HUES48 (cell line): ENCODE measurements around the gene FAM193A.
"Not testable (repeated sequence)": the region's sequence is repeated elsewhere in the genome, so short reads cannot be mapped to it uniquely, and the experiment has no call there.

Source experiments
- H3K27ac ChIP-seq: one replicate; pipeline ENCODE4 v1.7.0; 2013; ENCODE audit warnings: low read depth, low read length, inconsistent platforms
- H3K27me3 ChIP-seq: 2 replicates; pipeline ENCODE4 v1.6.1; 2013; ENCODE audit warnings: mild to moderate bottlenecking, low read length; ENCODE audit not compliant: control insufficient read depth, insufficient read depth
- H3K36me3 ChIP-seq: 2 replicates; pipeline ENCODE4 v1.6.1; 2013; ENCODE audit warnings: low read length; ENCODE audit not compliant: control insufficient read depth, insufficient read depth
- H3K4me1 ChIP-seq: 2 replicates; pipeline ENCODE4 v1.6.1; 2013; ENCODE audit warnings: mild to moderate bottlenecking, low read length; ENCODE audit not compliant: control insufficient read depth, insufficient read depth
- H3K4me3 ChIP-seq: 2 replicates; pipeline ENCODE4 v1.5.1; 2013; ENCODE audit warnings: mild to moderate bottlenecking, low read depth, low read length
- H3K9ac ChIP-seq: 2 replicates; pipeline ENCODE4 v1.6.1; 2013; ENCODE audit warnings: mild to moderate bottlenecking, low read depth, low read length, moderate library complexity
- H3K9me3 ChIP-seq: 2 replicates; pipeline ENCODE4 v1.6.1; 2013; ENCODE audit warnings: low read length; ENCODE audit not compliant: control insufficient read depth, insufficient read depth

Gene FAM193A

DNA sequence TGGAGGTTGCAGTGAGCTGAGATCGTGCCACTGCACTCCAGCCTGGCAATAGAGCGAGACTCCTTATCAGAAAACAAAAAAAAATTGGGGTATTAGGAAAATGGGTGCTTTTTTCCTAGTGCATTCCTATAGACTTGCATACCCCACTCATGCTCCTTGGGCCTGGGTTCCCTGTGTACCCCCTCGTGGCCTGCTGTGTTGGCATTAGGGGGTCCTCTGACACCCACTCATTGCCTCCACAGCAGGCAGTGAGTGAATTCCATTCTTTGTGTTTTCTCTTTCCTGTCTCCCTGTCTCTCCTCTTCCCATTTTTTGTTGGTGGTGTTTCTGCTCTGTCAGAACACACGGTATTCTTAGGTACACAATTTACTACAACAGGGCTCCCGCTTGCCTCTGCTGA lies 176.9 kb downstream of the FAM193A start:
- Histone ChIP-seq H3K36me3 (peaks cover 26% of the 10 kb centered on the region), H3K4me3 (no peak overlapping the region), H3K27ac (no peak overlapping the region), H3K9ac (no peak overlapping the region), H3K4me1 (no peaks in the 10 kb centered on the region), H3K27me3 (no peaks in the 10 kb centered on the region), H3K9me3 (no peaks in the 10 kb centered on the region)

DNA sequence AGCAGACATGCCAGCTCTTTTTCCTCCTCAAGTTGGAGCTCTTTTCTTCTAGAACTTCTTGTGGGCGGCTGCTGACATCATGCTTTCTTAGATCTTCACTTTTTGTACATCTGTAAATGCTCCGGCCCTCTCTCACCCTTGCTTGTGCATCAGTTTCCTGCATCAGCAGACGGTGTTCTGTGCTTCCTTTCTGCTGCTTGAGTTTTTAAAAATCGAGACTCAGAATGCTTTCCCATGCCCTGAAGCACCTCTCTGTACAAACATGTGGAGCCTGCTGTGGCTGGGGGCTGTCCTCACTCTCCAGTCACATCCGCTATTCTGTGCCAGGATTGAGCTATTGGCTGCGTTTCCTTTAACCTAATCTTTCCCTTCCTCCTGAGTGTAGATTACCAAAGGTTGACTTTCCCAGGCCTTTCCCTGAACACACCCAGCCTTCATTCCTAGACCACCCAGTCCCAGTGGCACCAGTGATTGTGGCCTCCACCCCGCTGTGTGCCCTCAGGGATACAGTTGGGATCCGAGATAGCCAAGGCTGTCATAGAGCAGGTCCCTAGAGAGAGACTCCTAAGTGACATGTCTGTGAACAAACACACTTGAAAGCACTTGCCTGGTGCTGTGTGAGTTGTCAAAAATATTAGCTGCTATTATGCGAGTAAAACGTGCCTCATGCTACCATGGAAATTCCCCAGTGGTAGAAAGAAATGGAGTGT lies 177.8 kb downstream of the FAM193A start:
- Histone ChIP-seq H3K4me1 (no peaks in the 10 kb centered on the region), H3K27me3 (no peaks in the 10 kb centered on the region), H3K9me3 (no peaks in the 10 kb centered on the region), H3K27ac (no peak overlapping the region), H3K9ac (no peak overlapping the region), H3K36me3 (peaks cover 35% of the 10 kb centered on the region), H3K4me3 (no peak overlapping the region)

DNA sequence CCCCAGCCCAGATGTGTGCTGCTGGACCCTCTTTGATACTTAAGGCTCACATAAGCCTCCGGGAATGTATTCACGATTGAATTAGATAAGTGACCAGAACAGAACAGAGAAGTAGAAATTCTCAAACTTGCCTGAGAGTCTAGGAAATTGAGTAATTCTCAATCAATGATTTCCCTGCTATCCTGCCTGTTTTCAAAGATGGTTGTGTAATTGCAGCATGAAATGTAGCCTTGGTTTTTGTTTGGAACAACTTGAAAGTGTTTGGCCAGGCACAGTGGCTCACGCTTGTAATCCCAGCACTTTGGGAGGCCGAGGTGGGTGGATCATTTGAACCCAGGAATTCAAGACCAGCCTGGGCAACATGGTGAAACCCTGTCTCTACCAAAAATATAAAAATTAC lies 178.5 kb downstream of the FAM193A start:
- H3K9ac ChIP-seq: no peak overlapping the region
- no peaks in the 10 kb centered on the region for H3K4me1 ChIP-seq
- H3K36me3 ChIP-seq: peaks cover 40% of the 10 kb centered on the region
- H3K9me3 ChIP-seq: no peaks in the 10 kb centered on the region
- H3K27ac ChIP-seq: no peak overlapping the region
- H3K27me3 ChIP-seq: no peaks in the 10 kb centered on the region
- no peak overlapping the region for H3K4me3 ChIP-seq

DNA sequence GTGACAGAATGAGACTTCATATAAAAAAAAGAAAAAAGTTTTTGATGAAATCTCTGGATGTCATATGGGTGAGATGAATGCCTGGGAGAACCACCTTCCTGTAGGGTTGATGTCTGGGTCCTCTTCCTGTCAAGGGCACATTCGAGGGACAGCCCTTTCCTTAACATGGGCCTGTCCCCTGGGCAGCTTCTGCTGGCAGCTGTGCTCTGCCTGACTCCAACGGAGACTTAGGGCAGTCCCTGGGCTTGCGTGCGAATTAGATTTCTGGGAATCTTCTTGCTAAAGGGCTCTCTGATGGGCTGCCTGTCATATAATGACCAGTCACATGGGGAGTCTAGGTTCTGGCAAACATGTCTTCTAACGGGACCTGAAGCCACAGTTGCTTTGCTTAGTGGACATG lies 179.0 kb downstream of the FAM193A start:
- Histone ChIP-seq H3K4me1 (no peaks in the 10 kb centered on the region), H3K27me3 (no peaks in the 10 kb centered on the region), H3K4me3 (no peak overlapping the region), H3K27ac (no peak overlapping the region), H3K9ac (no peak overlapping the region), H3K36me3 (peaks cover 45% of the 10 kb centered on the region), H3K9me3 (no peaks in the 10 kb centered on the region)

DNA sequence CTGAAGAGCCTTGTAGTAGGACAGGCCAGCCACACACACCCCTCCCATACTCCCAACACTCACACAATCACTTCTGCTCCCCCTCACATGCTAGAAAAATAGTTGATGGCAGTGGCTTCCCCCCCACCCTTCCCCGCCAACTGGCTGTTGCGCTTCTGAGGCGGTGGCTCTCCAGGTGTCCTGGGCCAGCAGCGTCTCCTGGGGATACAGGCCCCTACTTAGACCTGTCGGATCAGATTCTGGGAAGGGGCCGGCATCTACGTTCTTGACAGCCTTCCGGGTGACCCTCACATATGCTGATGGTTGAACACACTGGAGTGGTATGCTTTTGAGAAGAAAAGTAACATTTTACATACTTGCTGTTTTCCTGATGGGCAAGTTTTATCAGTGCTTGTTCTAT lies 179.8 kb downstream of the FAM193A start:
- H3K4me3 ChIP-seq: no peak overlapping the region
- H3K9me3 ChIP-seq: no peaks in the 10 kb centered on the region
- peaks cover 49% of the 10 kb centered on the region for H3K36me3 ChIP-seq
- no peak overlapping the region for H3K27ac ChIP-seq
- H3K4me1 ChIP-seq: no peaks in the 10 kb centered on the region
- no peak overlapping the region for H3K9ac ChIP-seq
- no peaks in the 10 kb centered on the region for H3K27me3 ChIP-seq

DNA sequence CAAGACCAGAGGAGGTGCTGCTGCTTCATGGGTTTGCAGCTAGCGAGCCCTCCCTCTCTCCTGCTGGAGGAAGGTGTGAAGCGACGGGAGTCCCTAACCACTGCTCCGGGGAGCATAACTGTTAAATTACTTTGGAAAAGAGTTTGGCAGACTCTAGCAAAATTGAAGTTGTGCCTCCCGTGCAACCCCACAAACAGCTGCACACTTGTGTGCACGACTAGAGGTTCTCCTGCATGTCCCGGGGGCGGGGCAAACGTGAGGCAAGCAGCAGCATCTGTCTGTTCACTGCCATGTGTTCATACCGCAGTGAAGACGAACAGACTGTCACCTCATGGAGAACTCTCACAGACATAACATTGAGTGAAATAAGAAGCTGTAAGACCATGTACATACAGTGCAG lies 185.1 kb downstream of the FAM193A start:
- peaks cover 51% of the 10 kb centered on the region for H3K36me3 ChIP-seq
- no peaks in the 10 kb centered on the region for H3K27me3 ChIP-seq
- H3K9ac ChIP-seq: no peak overlapping the region
- H3K27ac ChIP-seq: no peak overlapping the region
- no peak overlapping the region for H3K4me3 ChIP-seq
- H3K9me3 ChIP-seq: no peaks in the 10 kb centered on the region
- no peaks in the 10 kb centered on the region for H3K4me1 ChIP-seq

DNA sequence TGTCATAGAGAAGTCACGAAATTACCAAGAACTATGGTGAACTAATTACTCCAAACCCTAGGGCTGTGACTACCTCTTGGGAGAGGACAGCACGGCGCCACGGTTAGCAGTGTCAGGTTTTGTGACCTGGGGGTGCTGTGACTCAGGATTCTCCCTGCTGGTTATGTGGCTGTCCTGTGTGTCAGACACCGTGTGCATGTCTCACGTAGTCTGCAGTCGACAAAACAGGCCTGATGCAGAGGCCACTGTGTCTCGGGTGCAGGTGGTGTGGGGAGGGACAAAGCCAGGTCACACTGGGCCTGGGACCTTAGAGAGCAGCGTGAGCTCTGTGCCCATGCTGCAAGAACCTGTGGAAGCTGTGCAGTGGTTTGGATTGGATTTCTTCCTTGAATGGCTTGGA lies 185.6 kb downstream of the FAM193A start:
- Histone ChIP-seq H3K9me3 (no peaks in the 10 kb centered on the region), H3K4me3 (no peak overlapping the region), H3K9ac (no peak overlapping the region), H3K27me3 (no peaks in the 10 kb centered on the region), H3K36me3 (peaks cover 46% of the 10 kb centered on the region), H3K4me1 (no peaks in the 10 kb centered on the region), H3K27ac (no peak overlapping the region)

DNA sequence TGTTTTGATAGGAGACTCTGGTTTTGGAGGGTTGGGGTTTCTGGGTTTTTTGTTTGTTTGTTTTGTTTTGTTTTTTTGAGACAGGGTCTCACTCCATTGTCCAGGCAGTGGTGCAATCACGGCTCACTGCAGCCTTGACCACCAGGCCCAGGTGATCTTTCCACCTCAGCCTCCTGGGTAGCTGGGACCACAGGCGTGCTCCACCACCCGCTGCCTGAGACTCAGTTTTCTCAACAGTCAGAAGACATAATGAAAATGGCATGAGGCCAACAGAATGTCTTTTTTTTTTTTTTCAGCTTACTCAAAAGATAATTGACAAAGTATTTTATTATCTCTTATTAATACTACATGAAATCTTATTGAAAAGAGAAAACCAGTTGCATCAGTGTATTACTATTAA lies 187.3 kb downstream of the FAM193A start:
- Histone ChIP-seq H3K27me3 (no peaks in the 10 kb centered on the region), H3K27ac (no peak overlapping the region), H3K36me3 (peaks cover 33% of the 10 kb centered on the region), H3K4me1 (no peaks in the 10 kb centered on the region), H3K9ac (no peak overlapping the region), H3K4me3 (no peak overlapping the region), H3K9me3 (no peaks in the 10 kb centered on the region)

DNA sequence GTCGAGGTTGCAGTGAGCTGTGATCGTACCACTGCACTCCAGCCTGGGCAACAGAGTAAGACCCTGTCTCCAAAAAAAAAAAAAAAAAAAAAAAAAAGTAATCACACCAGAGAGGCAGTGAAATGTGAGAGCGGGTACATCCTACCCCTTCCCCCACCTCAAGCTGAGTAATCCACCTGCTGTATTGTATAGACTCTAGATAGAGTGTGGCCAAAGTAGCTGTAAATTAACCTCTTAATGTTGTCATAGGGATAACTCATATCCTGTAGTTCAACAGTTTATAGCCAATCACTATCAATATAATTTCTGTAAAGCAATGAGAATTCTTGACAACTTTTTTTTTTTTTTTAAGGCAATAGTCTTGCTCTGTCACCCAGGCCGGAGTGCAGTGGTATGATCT lies 188.9 kb downstream of the FAM193A start:
- Histone ChIP-seq H3K27ac (no peak overlapping the region), H3K4me1 (no peaks in the 10 kb centered on the region), H3K36me3 (peaks cover 24% of the 10 kb centered on the region), H3K9ac (no peak overlapping the region), H3K4me3 (no peak overlapping the region), H3K27me3 (no peaks in the 10 kb centered on the region), H3K9me3 (no peaks in the 10 kb centered on the region)

DNA sequence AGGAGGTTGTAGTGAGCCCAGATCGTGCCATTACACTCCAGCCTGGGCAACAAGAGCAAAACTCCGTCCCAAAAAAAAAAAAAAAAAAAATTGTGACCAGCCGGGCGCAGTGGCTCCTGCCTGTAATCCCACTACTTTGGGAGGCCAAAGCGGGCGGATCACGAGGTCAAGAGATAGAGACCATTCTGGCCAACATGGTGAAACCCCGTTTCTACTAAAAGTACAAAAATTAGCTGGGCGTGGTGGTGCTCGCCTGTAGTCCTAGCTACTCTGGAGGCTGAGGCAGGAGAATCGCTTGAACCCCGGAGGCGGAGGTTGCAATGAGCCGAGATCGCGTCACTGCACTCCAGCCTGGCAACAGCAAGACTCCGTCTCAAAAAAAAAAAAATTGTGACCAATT lies 190.4 kb downstream of the FAM193A start:
- not testable (repeated sequence) for H3K4me3 ChIP-seq, H3K4me1 ChIP-seq, H3K9me3 ChIP-seq, H3K27me3 ChIP-seq, H3K9ac ChIP-seq, H3K27ac ChIP-seq
- H3K36me3 ChIP-seq: peaks cover 19% of the 10 kb centered on the region

DNA sequence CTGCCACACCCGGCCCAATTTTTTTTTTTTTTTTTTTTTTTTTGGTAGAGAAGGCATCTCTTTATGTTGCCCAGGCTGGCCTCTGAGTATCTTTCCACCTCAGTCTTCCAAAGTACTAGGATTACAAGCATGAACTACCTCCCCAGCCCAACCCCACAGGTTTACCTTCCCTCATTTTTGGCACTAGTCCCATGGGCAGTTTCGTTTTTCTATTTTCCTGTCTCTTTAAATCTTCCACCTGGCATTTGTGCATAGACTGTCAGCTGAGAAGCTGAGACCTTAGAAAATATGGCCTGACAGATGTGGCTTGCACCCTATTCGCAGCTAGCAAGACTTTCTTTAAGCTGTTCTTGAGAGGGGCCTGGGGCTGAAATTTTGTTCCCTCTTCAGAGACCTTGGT lies 191.8 kb downstream of the FAM193A start:
- no peaks in the 10 kb centered on the region for H3K4me1 ChIP-seq
- H3K36me3 ChIP-seq: peaks cover 29% of the 10 kb centered on the region
- no peak overlapping the region for H3K27ac ChIP-seq
- no peaks in the 10 kb centered on the region for H3K9me3 ChIP-seq
- no peak overlapping the region for H3K4me3 ChIP-seq
- H3K27me3 ChIP-seq: no peaks in the 10 kb centered on the region
- no peak overlapping the region for H3K9ac ChIP-seq
